Stimulated activated CD8-positive, alpha-beta memory T cell treated with anti-CD3 and anti-CD28 coated beads, Interleukin-2, amount 100 ng/mL, for 1 hour (primary cell): ENCODE data around the gene SREBF2.

ENCODE experiments used
- DNase-seq, 2 donors: peaks; one replicate each; pipeline ENCODE4 v3.0.0-alpha.2; 2020; ENCODE audit warnings: low read depth in 2 of 2

The SREBF2 gene

DNA sequence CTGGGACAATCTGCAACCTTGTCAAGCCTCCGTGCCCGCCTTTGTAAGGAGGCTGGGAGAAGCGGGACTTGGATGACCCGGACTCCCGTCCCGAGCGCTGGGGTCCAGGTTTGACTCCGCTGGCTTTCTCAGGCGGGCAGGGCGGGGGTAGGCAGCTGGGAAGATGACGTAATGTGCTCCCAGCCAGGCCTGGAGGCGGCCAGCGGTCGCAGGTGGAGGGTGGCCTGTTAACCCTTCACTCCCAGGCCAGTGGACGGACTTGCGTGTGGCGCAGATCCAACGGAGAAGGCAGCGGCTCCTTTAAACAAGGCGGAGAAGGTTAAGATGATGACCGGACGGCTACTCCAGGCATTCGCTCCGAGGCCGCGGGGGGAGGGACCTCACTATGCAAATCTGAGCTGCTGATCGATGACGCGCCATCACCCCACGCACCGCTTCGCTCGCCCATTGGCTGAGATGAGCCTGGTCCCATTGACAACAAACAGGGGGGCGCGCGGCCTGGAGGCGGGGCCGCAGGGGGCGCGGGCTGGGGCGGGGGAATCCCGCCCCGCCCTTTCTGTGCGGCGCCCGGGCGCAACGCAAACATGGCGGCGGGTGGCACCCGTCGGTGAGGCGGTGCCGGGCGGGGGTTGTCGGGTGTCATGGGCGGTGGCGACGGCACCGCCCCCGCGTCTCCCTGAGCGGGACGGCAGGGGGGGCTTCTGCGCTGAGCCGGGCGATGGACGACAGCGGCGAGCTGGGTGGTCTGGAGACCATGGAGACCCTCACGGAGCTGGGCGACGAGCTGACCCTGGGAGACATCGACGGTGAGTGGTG lies at the start of gene SREBF2:
Gene SREBF2, plus strand, starts transcription at position 553 of the 816 bp plus-strand sequence. Its CDS starts 166 bp downstream, at position 719.
- DNase-seq = peak; percentile 97 to 98

- DNase-seq = no peak
Observed at GRCh38 chr22:41787331-41787730, 45.6 kb upstream of the SREBF2 start.

DNA sequence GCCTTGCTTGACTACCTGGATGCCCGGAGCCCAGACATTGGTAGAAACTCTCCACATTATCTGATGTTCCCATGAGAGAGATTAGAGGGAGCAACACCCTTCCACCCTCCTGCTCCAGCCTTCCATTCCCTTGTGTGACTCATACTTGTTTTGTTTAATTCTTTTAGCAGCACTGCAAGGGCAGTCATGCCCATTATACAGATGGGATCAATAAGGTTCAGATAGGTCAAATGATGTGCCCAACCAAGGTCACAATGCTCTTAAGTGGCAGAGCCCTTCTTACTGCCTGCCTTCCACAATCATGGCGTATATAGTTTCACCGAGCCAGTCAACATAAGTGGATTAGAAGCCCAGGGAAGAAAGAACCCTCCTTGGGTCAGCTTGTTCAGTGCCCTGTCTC lies 39.0 kb upstream of the SREBF2 start:
- no peak for DNase-seq

GRCh38 chr22:41798736-41799135 lies 34.2 kb upstream of the SREBF2 start:
- no peak for DNase-seq

DNA sequence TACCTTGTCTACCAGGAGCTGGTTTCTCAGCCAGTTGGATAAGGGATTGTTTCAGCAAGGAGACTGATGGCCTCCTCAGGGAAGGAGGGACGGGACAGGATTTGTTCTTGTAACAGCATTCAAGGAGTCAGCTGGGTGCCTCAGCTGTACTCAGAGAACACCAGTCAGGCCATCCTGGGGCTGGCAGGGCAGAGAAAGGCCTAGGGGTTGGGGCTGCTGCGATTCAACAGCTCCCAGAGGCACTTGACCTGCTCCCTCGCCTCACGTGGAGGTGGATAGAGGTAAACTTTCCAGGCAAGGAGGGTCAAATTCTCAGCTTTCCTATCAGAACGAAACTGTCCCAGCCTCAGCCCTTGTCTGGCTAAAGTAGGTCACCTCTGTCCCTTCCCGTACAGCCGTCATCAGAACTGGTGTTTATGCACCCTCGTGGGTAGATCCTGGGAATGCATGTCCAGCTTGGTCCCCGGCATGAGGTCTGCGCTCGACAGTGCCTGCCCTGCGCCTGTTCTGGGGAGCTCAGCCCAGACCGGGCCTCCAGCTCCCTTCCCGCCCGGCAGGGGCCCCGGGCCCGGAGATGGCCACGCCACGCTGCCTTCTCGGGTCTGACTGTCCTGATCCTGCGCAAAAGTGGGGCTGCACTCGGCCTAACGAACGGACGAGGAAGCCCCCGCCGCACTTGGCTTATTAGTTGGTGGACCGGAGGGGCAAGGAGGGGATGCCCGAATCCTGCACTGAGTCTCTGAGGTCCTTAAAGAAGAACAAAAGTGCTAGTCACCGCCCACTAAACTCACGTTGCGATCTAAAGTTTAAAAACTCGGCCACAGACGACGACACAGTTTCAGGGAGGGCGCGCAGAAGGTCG lies 33.2 kb upstream of the SREBF2 start:
- DNase-seq = no peak

DNA sequence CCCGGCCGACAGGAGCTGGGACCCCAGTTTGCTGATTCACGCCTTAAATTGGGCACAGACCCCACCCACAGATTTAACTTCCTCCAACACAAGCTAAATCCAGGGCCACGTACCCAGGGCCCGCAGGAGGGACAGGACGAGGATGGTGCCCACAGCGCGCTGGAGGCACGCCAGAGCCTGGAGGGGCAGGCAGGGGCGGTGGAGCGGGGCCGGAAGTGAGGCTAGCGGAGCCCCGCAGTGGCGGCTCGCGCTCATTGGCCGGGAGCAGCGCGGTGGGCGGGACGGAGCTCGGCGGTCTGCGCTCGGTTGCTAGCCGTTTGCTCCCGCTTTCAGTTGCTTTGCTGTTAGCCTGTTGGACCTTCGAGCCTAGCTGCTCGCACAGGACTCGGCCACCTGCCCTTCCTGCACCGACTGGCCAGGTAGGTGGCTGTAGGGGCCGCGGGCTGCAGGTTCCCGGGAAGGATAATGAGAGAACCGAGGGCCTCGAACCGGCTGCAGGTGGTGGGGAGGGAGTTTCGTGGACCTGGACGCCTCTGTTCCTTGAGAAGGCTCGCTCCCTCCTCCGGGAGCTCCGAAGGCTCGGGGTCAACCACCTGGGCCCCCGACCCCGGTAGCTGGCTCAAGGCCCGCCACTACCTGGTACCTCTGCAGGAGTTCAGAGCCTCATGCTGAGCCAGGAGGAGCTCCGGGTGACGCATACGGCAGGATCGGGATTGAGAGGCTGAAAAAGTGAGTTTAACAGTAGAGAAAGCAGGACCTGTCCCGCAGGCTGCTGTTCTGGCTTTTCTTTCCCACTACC lies 32.4 kb upstream of the SREBF2 start, which contains the start of gene CCDC134:
Gene CCDC134, plus strand, starts transcription at position 332 of the 799 bp plus-strand sequence. CDS start 8,212 bp downstream, outside the sequence.
- peak; percentile 76 to 83 for DNase-seq

GRCh38 chr22:41801147-41801819 lies 31.6 kb upstream of the SREBF2 start:
- DNase-seq = no peak

- DNase-seq = no peak
Observed at GRCh38 chr22:41801886-41802285, 31.0 kb upstream of the SREBF2 start.

- DNase-seq = no peak
Observed at GRCh38 chr22:41805639-41806038, 27.3 kb upstream of the SREBF2 start.

GRCh38 chr22:41808400-41808799 lies 24.5 kb upstream of the SREBF2 start:
- DNase-seq = no peak

DNA sequence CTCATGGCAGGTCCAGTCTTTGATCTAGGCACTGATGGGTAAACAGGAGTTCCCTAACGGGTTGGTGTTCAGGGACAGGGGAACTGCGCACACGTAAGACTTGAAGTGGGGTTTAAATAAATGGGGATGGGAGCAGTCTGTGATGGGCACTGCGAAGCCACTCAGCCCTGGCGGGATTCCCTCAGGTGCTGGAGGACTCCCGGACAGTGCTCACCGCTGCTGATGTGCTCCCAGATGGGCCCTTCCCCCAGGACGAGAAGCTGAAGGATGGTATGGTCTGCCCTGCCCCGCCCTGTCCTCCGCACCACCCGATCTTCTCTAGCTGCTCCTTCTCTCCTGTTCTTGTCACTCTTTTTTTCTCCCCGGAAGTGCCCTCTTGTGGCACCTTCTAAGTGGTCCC lies 22.9 kb upstream of the SREBF2 start:
- DNase-seq = no peak

DNA sequence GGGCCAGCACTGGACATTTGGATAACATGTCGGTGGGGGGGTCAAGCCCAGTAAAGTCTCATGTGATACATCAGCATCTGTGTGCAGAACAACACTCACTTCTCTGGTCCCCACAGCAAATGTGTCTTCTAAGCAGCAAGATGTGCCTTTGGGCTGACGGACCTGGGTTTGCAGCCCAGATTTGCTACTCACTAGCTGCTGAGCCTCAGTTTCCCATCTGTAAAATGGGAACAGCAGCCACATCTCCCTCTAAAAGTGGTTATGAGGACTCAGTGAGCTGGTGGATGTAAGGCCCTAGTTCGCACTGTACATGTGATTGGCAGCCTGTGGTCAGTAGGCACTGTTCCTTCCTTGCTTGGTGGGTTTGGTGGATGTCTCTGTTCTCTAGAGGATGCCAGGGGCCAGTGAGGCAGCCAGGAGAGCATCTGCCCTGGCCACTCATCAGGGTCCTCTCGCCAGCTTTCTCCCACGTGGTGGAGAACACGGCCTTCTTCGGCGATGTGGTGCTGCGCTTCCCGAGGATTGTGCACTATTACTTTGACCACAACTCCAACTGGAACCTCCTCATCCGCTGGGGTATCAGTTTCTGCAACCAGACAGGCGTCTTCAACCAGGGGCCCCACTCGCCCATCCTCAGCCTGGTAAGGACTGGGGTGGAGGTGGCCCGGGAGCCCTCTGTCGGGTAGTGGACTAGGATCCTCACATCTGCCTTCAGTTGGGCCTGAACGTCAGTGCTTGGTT lies 19.9 kb upstream of the SREBF2 start:
- no peak for DNase-seq

- no peak for DNase-seq
Observed at GRCh38 chr22:41813726-41814410, 19.0 kb upstream of the SREBF2 start.

DNA sequence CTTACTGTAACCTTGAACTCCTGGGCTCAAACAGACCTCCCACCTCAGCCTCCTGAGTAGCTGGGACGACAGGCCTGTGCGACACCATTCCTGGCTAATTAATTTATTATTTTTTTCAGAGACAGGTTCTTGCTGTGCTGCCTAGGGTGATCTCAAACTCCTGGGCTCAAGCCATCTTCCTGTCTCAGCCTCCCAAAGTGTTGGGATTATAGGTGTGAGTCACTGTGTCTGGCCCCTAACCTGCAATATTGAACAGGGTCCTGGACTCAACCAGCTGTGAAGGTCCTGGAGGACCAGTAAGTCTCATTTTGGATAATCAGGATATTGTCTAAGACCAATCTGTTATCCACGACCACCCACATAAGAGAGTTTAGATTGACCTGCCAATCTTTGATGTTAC lies 17.2 kb upstream of the SREBF2 start:
- no peak for DNase-seq

DNA sequence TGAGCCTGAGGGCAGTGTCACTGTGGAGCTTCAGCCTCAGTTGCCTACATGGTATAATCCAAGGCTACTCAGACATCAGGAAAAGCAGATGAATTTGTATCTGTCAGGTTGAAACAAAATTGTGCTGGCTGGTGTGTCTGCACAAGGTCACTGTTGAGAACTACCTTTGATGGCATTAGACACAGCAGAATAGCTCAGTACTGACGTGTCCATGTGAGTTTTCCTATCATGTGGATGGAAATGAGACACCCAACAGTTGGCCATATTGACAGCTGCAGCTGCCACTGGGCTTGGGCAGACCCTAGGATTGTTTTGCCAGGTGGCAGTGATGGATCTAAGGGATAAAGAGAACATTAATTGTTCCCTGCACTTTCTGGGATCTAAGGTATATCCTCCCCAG lies 16.7 kb upstream of the SREBF2 start:
- DNase-seq = no peak

- DNase-seq = no peak
Observed at GRCh38 chr22:41816871-41817270, 16.0 kb upstream of the SREBF2 start.

DNA sequence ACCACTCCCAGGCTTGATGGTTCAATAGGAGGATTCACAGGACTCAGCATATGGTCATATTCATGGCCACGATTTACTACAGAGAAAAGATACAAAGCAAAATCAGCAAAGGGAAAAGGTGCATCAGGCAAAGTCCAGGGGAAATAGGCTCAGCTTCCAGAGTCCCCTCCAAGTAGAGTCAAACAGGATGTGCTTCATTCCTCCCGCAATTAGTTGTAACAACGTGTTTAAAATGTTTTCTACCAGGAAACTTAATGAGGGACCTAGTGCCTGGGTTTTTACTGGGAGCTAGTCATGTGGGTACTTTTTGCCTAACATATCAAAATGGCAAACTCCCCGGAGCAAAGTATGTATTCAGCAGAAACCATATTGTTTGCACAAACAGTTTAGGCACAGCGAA lies 14.9 kb upstream of the SREBF2 start:
- DNase-seq = no peak

DNA sequence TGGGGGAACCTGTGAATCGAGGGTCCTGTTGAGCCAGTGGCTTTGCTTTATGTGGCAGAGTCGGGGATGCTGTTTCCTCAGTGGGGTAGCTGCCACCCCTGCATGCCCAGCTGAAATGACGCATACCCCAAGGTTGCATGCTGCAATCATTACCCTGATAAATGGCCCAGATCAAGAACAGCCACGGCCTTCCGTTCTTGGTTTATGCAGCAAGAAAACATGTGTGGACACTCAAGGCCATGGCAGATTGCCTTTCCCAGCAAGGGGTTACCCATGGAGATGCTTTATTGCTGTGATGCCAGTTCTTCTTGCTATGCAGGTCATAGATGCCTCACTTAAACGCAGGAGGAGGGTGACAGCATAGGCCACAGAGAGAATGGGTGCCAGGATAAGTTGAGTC lies 14.3 kb upstream of the SREBF2 start:
- no peak for DNase-seq

GRCh38 chr22:41819257-41819656 lies 13.6 kb upstream of the SREBF2 start:
- DNase-seq = no peak

DNA sequence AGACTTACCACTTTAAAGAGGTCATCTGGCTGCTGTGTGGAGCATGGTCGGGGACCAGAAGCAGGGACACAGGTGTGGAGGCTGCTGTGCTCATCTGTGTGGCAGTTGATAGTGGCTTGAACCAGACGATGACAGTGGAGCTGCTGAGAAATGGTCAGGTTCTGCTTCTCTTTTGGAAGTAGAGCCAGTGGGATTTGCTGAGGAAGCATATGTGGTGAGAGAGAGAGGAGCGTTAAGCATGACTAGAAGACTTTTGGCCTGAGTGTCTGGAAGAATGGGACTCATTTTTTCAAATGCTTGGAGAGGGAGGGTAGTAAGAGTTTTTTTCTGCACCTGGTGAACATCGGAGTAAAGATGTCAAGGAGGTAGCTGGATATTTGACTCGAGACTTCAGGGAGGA lies 12.5 kb upstream of the SREBF2 start:
- DNase-seq = no peak
